GM18907 (cell line): ENCODE measurements around the gene DPY30.

Experiments
- ATAC-seq: cut with Tn5 transposase; IDR thresholded peaks from one replicate; pipeline ENCODE4 v1.9.1; 2021; ENCODE audit warnings: mild to moderate bottlenecking, moderate library complexity; ENCODE audit not compliant: unreplicated experiment

The DPY30 gene

DNA sequence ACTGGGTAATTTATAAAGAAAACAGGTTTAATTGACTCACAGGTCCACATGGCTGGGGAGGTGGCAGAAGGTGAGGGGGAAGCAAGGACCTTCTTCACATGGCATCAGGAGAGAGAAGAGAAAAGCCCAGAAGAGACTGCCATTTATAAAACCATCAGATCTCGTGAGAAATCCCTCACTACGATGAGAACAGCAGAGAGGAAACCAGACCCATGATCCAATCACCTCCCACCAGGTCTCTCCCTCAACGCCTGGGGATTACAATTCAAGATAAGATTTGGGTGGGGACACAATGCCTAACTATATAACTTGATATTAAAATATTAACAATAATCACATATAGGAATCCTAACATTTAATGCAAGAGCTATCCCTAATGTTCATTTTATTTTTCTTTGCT lies 60.6 kb downstream of the DPY30 start:
- ATAC-seq: no peak

- ATAC-seq: no peak
Measured at GRCh38 chr2:31978436-31978835, 61.2 kb downstream of the DPY30 start.
